Measurements from ENCODE around the gene VCPKMT. TPM values are rescaled to one million over a fixed set of nuclear protein-coding genes. Genes with fewer than 3 reads are reported as not detected.

The VCPKMT gene
- polyA plus RNA-seq, 1 donor (not counting 4 experiments of a cell fraction or from before 2014, with no cell fraction given), result 9.4 TPM

DNA sequence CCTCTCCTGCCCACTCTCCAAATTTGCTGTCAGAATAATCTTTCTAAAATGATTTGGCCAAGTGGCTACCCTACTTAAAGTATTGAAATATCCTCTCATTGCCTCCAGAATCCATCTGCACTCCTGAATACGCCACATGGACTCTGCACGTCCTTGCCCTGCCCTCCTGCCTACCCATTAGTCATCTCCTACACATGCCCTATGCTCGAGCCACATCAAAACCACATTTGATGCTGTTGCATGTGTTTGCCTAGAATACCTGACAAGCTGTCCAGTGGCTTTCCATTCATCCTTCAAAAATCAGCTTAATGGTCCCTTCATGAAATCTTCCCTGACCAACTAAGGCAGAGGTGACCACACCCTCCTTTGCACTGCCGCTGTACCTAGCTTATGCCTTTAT, 17.0 kb downstream of the VCPKMT start:
- Histone ChIP-seq H3K4me2 (ENCODE audit: control insufficient read depth, extremely low read depth, insufficient read depth, low read depth, low read length) (peak overlapping the region; percentile 18), H3K4me3 (ENCODE audit: control insufficient read depth in 2 of 3, extremely low read depth in 1 of 3, insufficient read depth in 2 of 3, low read depth in 1 of 3, low read length in 3 of 3) (no peak overlapping the region), H2AFZ (ENCODE audit: control insufficient read depth, low read length) (no peak overlapping the region), H3K36me3 (ENCODE audit: control insufficient read depth in 2 of 2, extremely low read depth in 1 of 2, insufficient read depth in 2 of 2, low read length in 2 of 2) (peaks cover 0 to 1% of the 10 kb centered on the region in 2 experiments), H3K27ac (ENCODE audit: control insufficient read depth, insufficient read depth, low read length) (no peak overlapping the region), H4K20me1 (ENCODE audit: control insufficient read depth, extremely low read depth, insufficient read depth, low read length) (no peaks in the 10 kb centered on the region), H3K4me1 (ENCODE audit: control insufficient read depth, extremely low read depth, insufficient read depth, low read length) (peaks cover 13% of the 10 kb centered on the region), H3K27me3 (ENCODE audit: control insufficient read depth, extremely low read depth, insufficient read depth, low read length) (no peaks in the 10 kb centered on the region), H3K9me1 (ENCODE audit: control insufficient read depth, extremely low read depth, insufficient read depth, low read length) (no peaks in the 10 kb centered on the region), H3K9me3 (ENCODE audit: control insufficient read depth, low read depth, low read length) (no peaks in the 10 kb centered on the region), H3K79me2 (ENCODE audit: control insufficient read depth, insufficient read depth, low read length) (no peaks in the 10 kb centered on the region), H3K9ac (ENCODE audit: control insufficient read depth, extremely low read depth, insufficient read depth, low read length) (no peak overlapping the region)
- dilution Hi-C loops (cut with MboI; ENCODE audit: extremely low pct_ligation_motif_present, low sequenced_read_pairs), result no loop called here
- DNase-seq (ENCODE audit: low read depth, low spot score) (no peak), FAIRE-seq (peak; percentile 82)
- TF ChIP-seq, protein P1, sequence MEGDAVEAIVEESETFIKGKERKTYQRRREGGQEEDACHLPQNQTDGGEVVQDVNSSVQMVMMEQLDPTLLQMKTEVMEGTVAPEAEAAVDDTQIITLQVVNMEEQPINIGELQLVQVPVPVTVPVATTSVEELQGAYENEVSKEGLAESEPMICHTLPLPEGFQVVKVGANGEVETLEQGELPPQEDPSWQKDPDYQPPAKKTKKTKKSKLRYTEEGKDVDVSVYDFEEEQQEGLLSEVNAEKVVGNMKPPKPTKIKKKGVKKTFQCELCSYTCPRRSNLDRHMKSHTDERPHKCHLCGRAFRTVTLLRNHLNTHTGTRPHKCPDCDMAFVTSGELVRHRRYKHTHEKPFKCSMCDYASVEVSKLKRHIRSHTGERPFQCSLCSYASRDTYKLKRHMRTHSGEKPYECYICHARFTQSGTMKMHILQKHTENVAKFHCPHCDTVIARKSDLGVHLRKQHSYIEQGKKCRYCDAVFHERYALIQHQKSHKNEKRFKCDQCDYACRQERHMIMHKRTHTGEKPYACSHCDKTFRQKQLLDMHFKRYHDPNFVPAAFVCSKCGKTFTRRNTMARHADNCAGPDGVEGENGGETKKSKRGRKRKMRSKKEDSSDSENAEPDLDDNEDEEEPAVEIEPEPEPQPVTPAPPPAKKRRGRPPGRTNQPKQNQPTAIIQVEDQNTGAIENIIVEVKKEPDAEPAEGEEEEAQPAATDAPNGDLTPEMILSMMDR (optimal IDR thresholded peaks at IDR 0.05 in 1 of 3, IDR thresholded peaks at IDR 0.05 in 1 of 3, conservative IDR thresholded peaks at IDR 0.05 in 1 of 3; ENCODE audit: extremely low read depth in 1 of 3, insufficient read depth in 2 of 3, low read length in 3 of 3), result no peak
- TF ChIP-seq EZH2 (IDR thresholded peaks at IDR 0.05; ENCODE audit: low read length), result no peak

DNA sequence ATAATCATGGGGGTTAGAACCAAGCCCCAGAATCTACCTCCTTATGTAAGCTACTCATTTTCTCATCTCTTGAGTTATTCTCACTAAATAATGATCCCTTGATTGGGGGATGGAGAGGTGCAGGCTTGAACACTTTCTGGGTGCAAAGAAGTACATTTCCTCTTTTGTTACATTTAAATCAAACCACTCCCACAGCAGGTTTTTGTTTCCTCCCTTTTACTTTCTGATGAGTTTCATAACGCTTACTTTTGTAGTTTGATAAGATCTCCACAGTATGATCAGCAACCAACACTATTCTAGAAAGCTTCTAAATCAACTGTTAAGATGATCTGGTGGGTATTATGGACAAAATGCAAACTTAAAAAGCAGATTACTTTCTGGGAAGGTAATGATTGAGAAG, 20.5 kb downstream of the VCPKMT start:
- no peaks in the 10 kb centered on the region for H3K9me1 ChIP-seq (ENCODE audit: control insufficient read depth, extremely low read depth, insufficient read depth, low read length)
- FAIRE-seq (no peak), DNase-seq (ENCODE audit: low read depth, low spot score) (no peak)
- peaks cover 13% of the 10 kb centered on the region for H3K4me1 ChIP-seq (ENCODE audit: control insufficient read depth, extremely low read depth, insufficient read depth, low read length)
- no peaks in the 10 kb centered on the region for H3K79me2 ChIP-seq (ENCODE audit: control insufficient read depth, insufficient read depth, low read length)
- no peaks in the 10 kb centered on the region for H3K9me3 ChIP-seq (ENCODE audit: control insufficient read depth, low read depth, low read length)
- no peak overlapping the region for H3K4me2 ChIP-seq (ENCODE audit: control insufficient read depth, extremely low read depth, insufficient read depth, low read depth, low read length)
- TF ChIP-seq, protein P1 (optimal IDR thresholded peaks at IDR 0.05 in 1 of 3, IDR thresholded peaks at IDR 0.05 in 1 of 3, conservative IDR thresholded peaks at IDR 0.05 in 1 of 3; ENCODE audit: extremely low read depth in 1 of 3, insufficient read depth in 2 of 3, low read length in 3 of 3), result no peak
- no peak for TF ChIP-seq EZH2 (IDR thresholded peaks at IDR 0.05; ENCODE audit: low read length)
- no peaks in the 10 kb centered on the region for H3K27me3 ChIP-seq (ENCODE audit: control insufficient read depth, extremely low read depth, insufficient read depth, low read length)
- dilution Hi-C loops (cut with MboI; ENCODE audit: extremely low pct_ligation_motif_present, low sequenced_read_pairs), result no loop called here
- H3K9ac ChIP-seq (ENCODE audit: control insufficient read depth, extremely low read depth, insufficient read depth, low read length), result no peak overlapping the region
- no peak overlapping the region for H3K4me3 ChIP-seq (ENCODE audit: control insufficient read depth in 2 of 3, extremely low read depth in 1 of 3, insufficient read depth in 2 of 3, low read depth in 1 of 3, low read length in 3 of 3)
- peaks cover 0 to 1% of the 10 kb centered on the region in 2 experiments for H3K36me3 ChIP-seq (ENCODE audit: control insufficient read depth in 2 of 2, extremely low read depth in 1 of 2, insufficient read depth in 2 of 2, low read length in 2 of 2)
- no peak overlapping the region for H2AFZ ChIP-seq (ENCODE audit: control insufficient read depth, low read length)
- H4K20me1 ChIP-seq (ENCODE audit: control insufficient read depth, extremely low read depth, insufficient read depth, low read length), result no peaks in the 10 kb centered on the region
- no peak overlapping the region for H3K27ac ChIP-seq (ENCODE audit: control insufficient read depth, insufficient read depth, low read length)
